GM19099 (cell line): ENCODE results near the gene HSPA12A.

Source experiments
- POLR2A ChIP-seq: IDR thresholded peaks from 3 replicates; pipeline ENCODE4 v1.6.1; 2011; ENCODE audit warnings: low read depth; ENCODE audit not compliant: insufficient read length; ENCODE audit errors: extremely low read depth

Gene HSPA12A

DNA sequence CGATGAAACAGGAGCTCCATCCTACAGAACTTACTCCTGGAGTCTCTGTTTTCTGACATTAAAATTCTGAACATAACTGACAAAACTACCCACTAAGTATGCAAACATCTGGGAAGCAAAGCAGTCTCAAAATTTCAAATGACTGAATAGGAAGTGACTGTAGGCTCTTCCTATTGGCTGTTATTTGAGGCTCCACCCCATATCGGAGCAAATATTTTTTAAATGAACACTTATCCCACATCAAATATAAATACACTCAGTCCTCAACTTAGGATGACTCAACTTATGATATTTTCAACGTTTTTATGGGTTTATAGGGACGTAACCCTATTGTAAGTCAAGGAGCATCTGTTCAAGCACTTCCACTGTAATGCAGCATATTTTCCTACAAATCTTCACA lies 8.8 kb downstream of the HSPA12A start:
- no peak for TF ChIP-seq POLR2A

DNA sequence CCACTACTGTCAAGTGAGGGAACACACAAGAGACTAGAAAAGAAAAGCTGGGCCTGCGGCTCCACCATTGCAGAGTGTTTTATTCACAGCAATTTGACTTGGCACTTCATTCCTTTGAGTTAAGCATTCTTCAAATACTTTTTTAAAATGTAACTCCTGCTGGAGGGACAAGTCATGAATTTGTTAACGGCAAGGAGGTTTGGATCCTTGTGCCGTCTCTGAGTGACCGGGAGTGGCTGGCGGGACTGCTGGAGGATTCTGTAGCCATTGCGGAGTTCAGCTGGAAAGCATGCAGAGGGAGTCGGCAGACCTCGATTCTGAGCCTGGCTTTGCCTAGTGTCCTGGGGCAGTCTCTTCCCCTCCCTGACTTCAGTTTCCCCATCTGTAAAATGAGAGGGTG lies 9.8 kb downstream of the HSPA12A start:
- no peak for TF ChIP-seq POLR2A

DNA sequence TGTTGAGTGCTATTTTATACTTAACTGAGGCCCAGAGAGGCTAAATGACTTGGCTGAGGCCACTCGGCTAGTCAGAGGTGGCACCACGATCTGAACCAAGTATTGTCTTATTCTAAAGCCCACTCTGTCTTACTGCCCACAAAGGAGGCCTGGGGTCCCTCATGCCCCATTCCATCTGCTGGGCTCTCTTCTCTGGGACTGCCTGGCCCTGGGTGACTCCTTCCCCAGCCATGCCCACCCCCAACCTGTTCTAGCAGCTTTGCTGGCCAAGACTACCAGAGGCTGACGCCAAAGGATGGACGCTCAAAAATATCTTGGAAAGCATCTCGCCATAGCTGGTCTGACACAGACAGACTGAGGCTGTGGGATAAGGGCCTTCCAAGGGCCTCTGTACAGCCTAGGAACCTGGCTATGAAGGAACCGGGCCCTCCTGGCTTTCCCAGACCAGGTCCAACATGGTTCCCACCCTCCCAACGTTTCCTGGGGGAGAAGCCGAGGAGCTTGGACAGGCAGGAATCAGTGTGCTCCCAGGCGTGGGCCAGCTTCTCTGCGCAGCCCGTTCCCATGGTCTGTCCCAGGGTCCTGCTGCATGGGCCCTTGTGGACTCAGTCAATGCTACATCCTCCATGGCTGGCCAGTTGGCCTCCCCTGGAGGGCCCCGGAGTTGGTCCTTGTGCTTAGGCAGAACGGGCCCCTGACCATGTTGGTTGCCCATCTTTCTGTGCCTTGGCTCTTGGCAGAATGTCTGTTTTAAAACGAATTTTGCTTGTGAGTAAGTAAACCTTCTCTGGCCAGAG lies 11.7 kb downstream of the HSPA12A start:
- no peak for TF ChIP-seq POLR2A

DNA sequence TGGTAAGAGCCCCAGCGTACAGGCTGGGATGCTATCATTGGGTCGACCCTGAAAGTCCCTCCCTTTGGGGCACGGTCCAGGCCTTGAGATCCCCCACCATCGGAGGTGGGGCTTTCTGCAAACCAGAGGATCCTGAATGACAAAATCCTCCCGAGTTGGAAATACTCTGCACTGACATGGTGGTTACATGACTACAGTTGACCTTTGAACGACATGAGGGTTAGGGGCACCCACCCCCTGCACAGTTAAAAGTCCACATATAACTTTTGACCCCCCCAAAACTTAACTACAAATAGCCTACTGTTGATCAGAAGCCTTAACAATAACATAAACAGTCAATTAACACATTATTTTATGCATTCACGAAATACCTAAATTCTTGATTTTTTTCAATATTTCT lies 13.1 kb downstream of the HSPA12A start:
- TF ChIP-seq POLR2A, result no peak

DNA sequence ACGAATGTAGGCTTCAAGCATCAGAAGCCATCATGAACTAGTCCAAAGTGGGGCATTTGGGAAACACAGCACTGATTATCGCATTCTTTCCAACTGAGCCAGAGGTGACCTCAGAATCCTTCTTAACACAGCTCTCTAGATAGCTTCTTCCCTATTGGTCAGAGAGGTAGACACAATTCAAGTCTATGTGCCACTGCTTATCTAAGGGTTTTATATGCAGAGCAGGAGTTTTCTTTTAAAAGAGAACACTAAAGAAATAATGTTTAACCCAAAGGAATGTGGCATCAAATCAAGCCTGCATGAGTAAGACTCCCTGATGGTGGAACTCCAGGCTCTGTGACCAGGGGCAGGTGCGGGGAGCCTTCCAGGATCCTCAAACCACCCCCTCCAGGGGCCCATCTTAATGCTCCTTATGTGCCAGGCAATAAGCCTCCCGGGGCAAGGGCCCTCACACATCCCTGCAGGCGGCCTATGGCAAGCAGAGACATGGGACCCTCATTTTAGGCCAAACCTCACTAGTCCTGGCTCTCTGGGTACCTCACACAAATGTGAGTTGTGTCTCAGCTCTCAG lies 13.8 kb downstream of the HSPA12A start:
- TF ChIP-seq POLR2A, result no peak

DNA sequence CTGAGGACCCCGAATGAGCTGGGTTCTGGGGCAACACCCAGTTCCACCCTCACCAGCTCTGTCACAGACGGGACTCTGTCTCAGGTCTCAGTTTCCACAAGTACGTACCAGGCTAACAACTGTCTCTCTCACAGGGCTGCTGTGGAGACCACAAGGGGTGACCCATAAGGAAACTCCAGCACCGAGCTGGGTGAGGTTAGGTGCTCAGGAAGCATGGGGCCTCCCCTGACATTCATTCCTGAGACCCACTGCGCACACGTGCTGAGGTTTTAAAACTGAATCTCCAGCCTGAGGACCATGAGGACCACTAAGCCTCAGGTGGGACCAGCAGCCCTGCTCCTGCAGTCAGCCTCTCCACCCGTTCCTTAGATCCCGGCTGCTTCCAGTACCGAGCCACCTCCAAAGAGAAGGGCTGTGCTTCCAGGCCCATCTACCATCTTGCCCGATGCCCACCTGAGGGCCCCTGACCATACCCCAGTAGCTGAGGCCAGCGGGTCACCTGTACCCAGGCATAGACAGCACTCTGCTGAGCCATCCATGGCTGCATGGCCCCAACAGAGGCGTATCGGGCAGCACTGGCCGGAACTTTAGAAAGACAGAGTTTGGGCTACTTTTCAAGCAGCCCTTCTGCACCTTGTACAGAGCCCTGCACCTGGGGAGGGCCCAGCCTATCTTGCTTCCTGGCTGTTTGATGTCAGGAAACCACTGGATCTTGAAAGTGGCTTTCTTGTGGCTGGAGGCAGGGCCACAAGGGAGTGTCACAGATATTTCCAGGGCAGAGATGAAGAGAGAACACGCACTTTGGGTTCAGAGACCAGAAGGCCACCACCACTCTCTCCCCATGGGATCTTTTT lies 18.7 kb downstream of the HSPA12A start:
- TF ChIP-seq POLR2A, result no peak

DNA sequence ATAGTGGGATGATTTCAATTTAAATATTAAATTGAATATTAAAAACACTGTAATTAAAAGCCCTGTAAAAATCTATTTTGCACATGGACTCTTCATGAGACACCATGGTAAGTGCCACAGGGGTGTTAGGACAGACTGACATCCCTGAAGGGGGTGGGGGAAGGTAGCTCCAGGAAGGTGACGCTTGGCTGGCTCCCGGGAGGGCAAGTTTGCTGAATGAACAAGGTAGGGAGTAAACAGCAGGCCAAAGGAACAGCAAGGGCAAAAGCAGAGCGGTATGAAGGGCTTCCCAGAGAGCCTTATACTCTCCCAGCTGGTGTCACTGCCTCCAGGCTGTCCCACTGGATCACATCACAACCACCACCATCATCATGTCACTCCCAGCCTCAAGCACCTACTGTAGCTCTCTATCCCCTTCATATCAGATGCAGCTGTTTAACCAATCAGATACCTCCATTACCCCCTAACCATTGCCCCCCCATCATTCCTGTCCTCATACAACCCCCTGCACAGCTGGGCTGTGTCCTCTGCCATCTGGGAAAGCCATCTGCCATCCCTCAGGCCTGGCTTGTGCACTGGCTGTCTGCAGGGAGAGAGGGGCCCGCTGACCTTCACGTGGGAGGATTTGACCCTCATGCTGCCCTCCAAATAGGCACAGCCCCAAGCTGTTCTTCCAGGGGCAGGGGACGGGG lies 19.5 kb downstream of the HSPA12A start:
- no peak for TF ChIP-seq POLR2A

DNA sequence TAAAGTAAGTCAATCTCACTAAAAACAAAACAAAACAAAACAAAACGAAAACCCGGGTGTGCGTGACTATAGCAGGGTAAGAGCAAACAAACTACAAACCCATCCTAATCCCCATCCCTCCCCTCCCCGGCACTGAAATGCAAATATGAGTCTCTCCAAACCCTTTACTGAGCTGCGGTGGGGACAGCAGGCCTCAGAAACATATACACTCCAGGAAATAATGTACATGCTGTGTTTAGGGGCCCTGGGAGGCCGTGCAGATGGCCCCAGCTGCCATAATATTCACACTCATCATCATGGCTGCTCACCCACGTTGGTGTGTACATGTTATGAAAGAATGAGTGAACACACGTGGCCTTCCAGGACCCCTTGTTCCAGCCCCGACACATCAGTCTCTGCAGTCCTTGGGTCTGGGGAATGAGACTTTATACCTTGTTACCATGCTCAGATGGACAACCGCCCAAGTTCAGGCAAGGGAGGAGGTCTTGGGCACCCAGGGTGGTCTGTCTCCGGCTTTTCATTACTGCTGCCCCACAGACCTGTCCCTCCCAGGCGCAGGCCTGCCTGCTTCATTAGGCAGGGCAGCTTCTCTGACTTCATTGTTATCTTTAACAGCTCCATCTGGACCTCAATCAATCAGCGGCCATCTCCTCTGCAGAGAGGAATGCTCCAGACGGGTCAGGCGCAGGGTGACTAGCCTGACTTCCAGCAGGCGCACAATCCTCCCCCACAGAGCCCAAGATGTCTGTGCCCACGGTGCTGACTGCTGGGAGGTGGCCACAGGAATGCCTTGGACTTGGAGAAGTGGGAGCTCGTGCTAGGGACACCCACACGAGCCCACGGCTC lies 20.6 kb downstream of the HSPA12A start:
- no peak for TF ChIP-seq POLR2A

DNA sequence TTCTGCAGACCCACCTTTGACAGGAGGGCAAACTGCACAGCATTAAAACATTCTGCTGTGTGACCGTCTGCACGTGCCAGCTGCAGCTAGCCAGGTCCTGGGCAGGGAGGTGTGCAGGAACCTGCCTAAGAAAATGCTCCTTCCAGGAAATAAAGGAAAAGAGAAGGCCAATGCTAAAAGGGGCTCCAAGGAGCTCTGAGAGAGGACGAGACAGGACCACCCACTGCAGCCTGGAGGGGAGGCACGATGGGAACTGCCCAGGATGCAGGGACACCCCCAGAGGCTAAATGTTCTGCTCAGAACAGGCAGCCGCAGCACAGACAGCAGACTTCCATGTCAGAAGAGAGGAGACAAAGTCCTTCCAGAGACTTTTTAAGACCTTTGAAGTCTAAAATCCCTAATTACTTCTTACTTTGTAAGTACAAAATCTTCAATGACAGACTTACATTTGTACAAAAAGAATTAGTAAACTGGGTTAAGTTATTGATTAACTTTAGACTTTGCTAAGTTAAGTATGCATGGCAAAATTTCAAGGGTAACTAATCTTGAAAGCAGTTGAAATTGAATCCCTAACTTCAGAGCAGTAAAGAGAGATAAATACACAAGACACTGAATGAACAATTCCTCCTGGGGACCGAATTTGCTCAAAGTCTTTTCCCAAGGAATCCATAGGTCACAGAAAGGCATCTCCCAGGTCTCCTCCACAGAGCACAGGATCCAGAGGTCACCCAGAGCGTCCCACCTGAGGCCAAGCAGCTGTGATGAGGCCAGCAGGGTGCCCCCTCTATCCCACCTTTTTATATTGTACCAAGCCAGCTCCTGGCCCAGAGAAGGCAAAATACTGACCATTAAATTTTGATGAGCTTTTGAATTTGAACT lies 21.5 kb downstream of the HSPA12A start:
- no peak for TF ChIP-seq POLR2A

DNA sequence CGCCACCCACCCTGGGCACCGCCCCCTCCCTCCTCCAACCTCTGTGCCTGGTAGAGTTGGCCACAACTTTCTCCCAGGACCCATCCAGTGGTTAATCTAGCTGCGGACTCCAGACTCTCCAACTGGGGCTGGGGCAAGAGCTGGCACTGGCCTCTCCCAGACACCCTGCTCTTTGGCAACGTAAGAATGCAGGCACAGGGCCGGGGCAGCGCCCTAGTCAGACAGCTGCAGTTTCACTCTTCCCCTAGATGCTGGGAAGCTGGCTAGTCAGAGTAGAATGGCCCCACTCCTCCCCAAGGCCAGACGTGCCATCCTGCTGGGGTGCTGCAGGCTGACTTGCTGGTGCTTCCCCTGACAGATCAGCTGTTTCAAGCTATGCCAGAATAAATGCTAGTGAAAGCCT lies 22.1 kb downstream of the HSPA12A start:
- TF ChIP-seq POLR2A, result no peak

DNA sequence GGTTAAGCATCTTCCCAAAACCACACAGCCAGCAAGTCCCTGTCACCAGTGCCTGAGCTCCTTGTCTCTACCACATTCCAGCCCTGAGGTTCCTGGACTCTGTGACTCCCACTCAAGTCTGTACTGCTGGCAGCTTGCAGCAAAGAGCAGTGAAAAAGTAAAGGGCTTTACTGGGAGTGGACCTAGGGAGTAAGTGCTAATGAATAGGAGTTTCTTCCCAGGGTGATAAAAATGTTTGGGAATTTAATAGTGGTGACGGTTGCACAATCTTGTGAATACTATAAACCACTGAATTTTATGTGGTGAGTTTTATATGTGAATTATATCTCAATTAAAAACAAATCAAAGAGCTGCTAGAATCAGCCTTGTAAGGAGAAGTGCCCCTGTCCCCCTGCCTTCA lies 22.6 kb downstream of the HSPA12A start:
- TF ChIP-seq POLR2A, result no peak

DNA sequence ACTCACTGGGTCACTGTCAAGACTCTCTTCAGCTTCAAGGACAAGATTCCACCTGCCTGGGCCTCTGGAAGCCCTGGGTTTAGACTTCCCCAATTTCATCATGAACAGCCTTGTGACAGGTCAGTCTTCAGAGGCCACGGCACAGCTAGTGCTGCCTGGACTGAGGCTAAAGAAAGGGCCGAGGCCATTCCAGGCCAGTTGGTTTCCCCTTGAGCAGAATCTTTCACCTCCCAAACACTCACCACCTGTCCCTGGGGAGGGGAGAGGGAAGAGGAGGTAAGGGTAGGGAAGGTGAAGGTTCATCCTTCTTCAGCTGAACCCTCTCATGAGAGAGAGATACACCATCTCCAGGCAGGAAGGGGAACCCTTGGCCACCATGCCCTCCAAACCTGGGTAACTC lies 24.3 kb downstream of the HSPA12A start:
- no peak for TF ChIP-seq POLR2A

DNA sequence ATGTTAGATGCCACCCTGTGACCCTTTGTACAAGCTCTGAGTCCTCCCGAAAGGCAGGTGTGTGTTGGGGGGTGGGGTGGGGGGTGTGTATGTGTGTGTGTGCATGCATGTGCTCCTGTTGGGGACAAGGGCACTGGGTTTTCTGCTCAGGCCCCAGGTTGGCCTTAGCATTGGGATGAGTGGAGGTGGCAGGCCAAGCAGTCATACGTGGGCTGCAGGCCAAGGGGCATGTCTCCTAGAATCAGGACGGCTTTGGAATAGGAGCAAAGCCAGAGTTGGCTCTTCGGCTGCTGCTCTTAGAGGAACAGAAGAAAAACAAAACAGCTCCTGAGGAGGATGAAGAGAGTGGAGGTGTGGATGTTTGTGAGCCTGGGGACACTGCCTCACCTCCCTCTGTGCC lies 26.0 kb downstream of the HSPA12A start:
- no peak for TF ChIP-seq POLR2A
